BLaER1 treated with 17β-estradiol and CSF1 and Interleukin-3, amounts not matched to agents 10 nM and 100 nM (cell line): ENCODE results near the gene RABGAP1L.
"Not testable (repeated sequence)": the region's sequence is repeated elsewhere in the genome, so short reads cannot be mapped to it uniquely, and the experiment has no call there.

ENCODE experiments used
- H3K27ac ChIP-seq, 11 experiments: shearing (Covaris generic); formaldehyde crosslinking; 2 replicates each; pipeline ENCODE4 v1.8.1; 2022
- H3K27me3 ChIP-seq, 11 experiments: shearing (Covaris generic); formaldehyde crosslinking; 2 replicates each; pipeline ENCODE4 v1.8.1; 2022
- H3K36me3 ChIP-seq, 11 experiments: shearing (Covaris generic); formaldehyde crosslinking; 2 replicates each; pipeline ENCODE4 v1.8.1; 2022
- H3K4me1 ChIP-seq, 10 experiments: shearing (Covaris generic); formaldehyde crosslinking; 2 replicates each; pipeline ENCODE4 v1.8.1; 2022
- H3K4me2 ChIP-seq, 11 experiments: shearing (Covaris generic); formaldehyde crosslinking; 2 replicates each; pipeline ENCODE4 v1.8.1; 2022
- H3K4me3 ChIP-seq, 10 experiments: shearing (Covaris generic); formaldehyde crosslinking; 2 replicates each; pipeline ENCODE4 v1.8.1; 2022
- H3K9ac ChIP-seq, 11 experiments: shearing (Covaris generic); formaldehyde crosslinking; 2 replicates each; pipeline ENCODE4 v1.8.1; 2022
- H3K9me3 ChIP-seq, 11 experiments: shearing (Covaris generic); formaldehyde crosslinking; replicated peaks in 1 of 11; 2 replicates each; pipeline ENCODE4 v1.8.1; 2022
- H4K20me1 ChIP-seq, 11 experiments: shearing (Covaris generic); formaldehyde crosslinking; 2 replicates each; pipeline ENCODE4 v1.8.1; 2022
- Cebpa-rat ChIP-seq, 11 experiments: shearing (Covaris generic); IDR thresholded peaks; 2 replicates each; pipeline ENCODE4 v1.8.1; 2022

Gene RABGAP1L

GRCh38 chr1:174333437-174333836 lies 174.1 kb downstream of the RABGAP1L start:
- H3K27me3 ChIP-seq: no peaks in the 10 kb centered on the region
- no peaks in the 10 kb centered on the region for H4K20me1 ChIP-seq
- peaks cover 0 to 18% (median 3%) of the 10 kb centered on the region in 11 experiments; a peak in 13 of 22 replicates for H3K9me3 ChIP-seq
- H3K36me3 ChIP-seq: peaks cover 0 to 9% (median 0%) of the 10 kb centered on the region in 11 experiments; a peak in 1 of 22 replicates
- H3K9ac ChIP-seq: no peak overlapping the region
- no peak overlapping the region for H3K4me2 ChIP-seq
- no peak overlapping the region for H3K27ac ChIP-seq
- TF ChIP-seq Cebpa-rat (IDR thresholded peaks at IDR 0.05): no peak
- H3K4me3 ChIP-seq: no peak overlapping the region
- no peaks in the 10 kb centered on the region for H3K4me1 ChIP-seq

GRCh38 chr1:174337000-174337681 lies 177.8 kb downstream of the RABGAP1L start:
- peaks cover 0 to 7% (median 6%) of the 10 kb centered on the region in 11 experiments; a peak in 11 of 22 replicates for H3K9me3 ChIP-seq
- TF ChIP-seq Cebpa-rat (IDR thresholded peaks at IDR 0.05): no peak
- no peak overlapping the region for H3K9ac ChIP-seq
- H3K36me3 ChIP-seq: peaks cover 0 to 9% (median 0%) of the 10 kb centered on the region in 11 experiments; a peak in 1 of 22 replicates
- no peak overlapping the region for H3K4me3 ChIP-seq
- H4K20me1 ChIP-seq: no peaks in the 10 kb centered on the region
- H3K27me3 ChIP-seq: no peaks in the 10 kb centered on the region
- H3K4me2 ChIP-seq: no peak overlapping the region
- H3K27ac ChIP-seq: no peak overlapping the region
- H3K4me1 ChIP-seq: no peaks in the 10 kb centered on the region

- H3K9me3 ChIP-seq, H3K4me2 ChIP-seq, H3K4me3 ChIP-seq, H3K4me1 ChIP-seq, H3K27ac ChIP-seq, H3K9ac ChIP-seq, H3K27me3 ChIP-seq, H4K20me1 ChIP-seq, H3K36me3 ChIP-seq: not testable (repeated sequence)
Observed at GRCh38 chr1:174340404-174340803, 181.1 kb downstream of the RABGAP1L start.

- Histone ChIP-seq H3K27ac (no peak overlapping the region), H3K4me3 (no peak overlapping the region), H3K9ac (no peak overlapping the region), H3K9me3 (peaks cover 15 to 25% (median 18%) of the 10 kb centered on the region in 11 experiments), H3K27me3 (no peaks in the 10 kb centered on the region), H4K20me1 (no peaks in the 10 kb centered on the region), H3K36me3 (peaks cover 0 to 7% (median 0%) of the 10 kb centered on the region in 11 experiments; a peak in 3 of 22 replicates), H3K4me2 (no peak overlapping the region), H3K4me1 (no peaks in the 10 kb centered on the region)
- TF ChIP-seq Cebpa-rat (IDR thresholded peaks at IDR 0.05): no peak
Observed at GRCh38 chr1:174344162-174344561, 184.8 kb downstream of the RABGAP1L start.

- Histone ChIP-seq H3K4me3 (no peak overlapping the region), H3K4me2 (no peak overlapping the region), H3K27me3 (no peaks in the 10 kb centered on the region), H3K4me1 (no peaks in the 10 kb centered on the region), H3K9ac (no peak overlapping the region), H3K27ac (no peak overlapping the region), H3K36me3 (peaks cover 0 to 18% (median 0%) of the 10 kb centered on the region in 11 experiments; a peak in 5 of 22 replicates), H3K9me3 (peaks cover 7 to 23% (median 11%) of the 10 kb centered on the region in 11 experiments), H4K20me1 (no peaks in the 10 kb centered on the region)
- TF ChIP-seq Cebpa-rat (IDR thresholded peaks at IDR 0.05): no peak
Observed at GRCh38 chr1:174352117-174352516, 192.8 kb downstream of the RABGAP1L start.

GRCh38 chr1:174352883-174353608 lies 193.7 kb downstream of the RABGAP1L start:
- no peaks in the 10 kb centered on the region for H3K4me1 ChIP-seq
- no peak overlapping the region for H3K4me3 ChIP-seq
- no peak overlapping the region for H3K9ac ChIP-seq
- no peaks in the 10 kb centered on the region for H4K20me1 ChIP-seq
- peaks cover 0 to 15% (median 2%) of the 10 kb centered on the region in 11 experiments; a peak in 12 of 22 replicates for H3K9me3 ChIP-seq
- TF ChIP-seq Cebpa-rat (IDR thresholded peaks at IDR 0.05): no peak
- no peaks in the 10 kb centered on the region for H3K27me3 ChIP-seq
- H3K27ac ChIP-seq: no peak overlapping the region
- peaks cover 0 to 17% (median 0%) of the 10 kb centered on the region in 11 experiments; a peak in 3 of 22 replicates for H3K36me3 ChIP-seq
- H3K4me2 ChIP-seq: no peak overlapping the region

GRCh38 chr1:174358344-174358743 lies 199.0 kb downstream of the RABGAP1L start:
- no peak overlapping the region for H3K27ac ChIP-seq

GRCh38 chr1:174358786-174359453 lies 199.6 kb downstream of the RABGAP1L start:
- no peaks in the 10 kb centered on the region for H3K4me1 ChIP-seq

More at GRCh38 chr1:174358344-174358743, 199.0 kb downstream of the RABGAP1L start:
- no peak for TF ChIP-seq Cebpa-rat (IDR thresholded peaks at IDR 0.05)
- H3K4me1 ChIP-seq: no peaks in the 10 kb centered on the region
- no peaks in the 10 kb centered on the region for H3K27me3 ChIP-seq
- H3K9me3 ChIP-seq: peaks cover 0 to 15% (median 4%) of the 10 kb centered on the region in 11 experiments; a peak in 5 of 22 replicates
- no peak overlapping the region for H3K4me2 ChIP-seq
- H3K4me3 ChIP-seq: no peak overlapping the region
- H3K36me3 ChIP-seq: peaks cover 0 to 15% (median 0%) of the 10 kb centered on the region in 11 experiments; a peak in 3 of 22 replicates
- no peaks in the 10 kb centered on the region for H4K20me1 ChIP-seq
- no peak overlapping the region for H3K9ac ChIP-seq

GRCh38 chr1:174359454-174359805 lies 200.1 kb downstream of the RABGAP1L start:
- Histone ChIP-seq H3K27ac (no peak overlapping the region), H3K9me3 (peaks cover 0 to 22% (median 7%) of the 10 kb centered on the region in 11 experiments; a peak in 8 of 22 replicates)

More at GRCh38 chr1:174358786-174359453, 199.6 kb downstream of the RABGAP1L start:
- Histone ChIP-seq H4K20me1 (no peaks in the 10 kb centered on the region), H3K27me3 (no peaks in the 10 kb centered on the region), H3K9ac (no peak overlapping the region), H3K36me3 (peaks cover 0 to 12% (median 0%) of the 10 kb centered on the region in 11 experiments; a peak in 1 of 22 replicates), H3K27ac (no peak overlapping the region), H3K4me3 (no peak overlapping the region), H3K4me2 (no peak overlapping the region), H3K9me3 (peaks cover 0 to 20% (median 6%) of the 10 kb centered on the region in 11 experiments; a peak in 6 of 22 replicates)
- no peak for TF ChIP-seq Cebpa-rat (IDR thresholded peaks at IDR 0.05)

More at GRCh38 chr1:174359454-174359805, 200.1 kb downstream of the RABGAP1L start:
- Histone ChIP-seq H3K27me3 (no peaks in the 10 kb centered on the region), H3K9ac (no peak overlapping the region), H3K4me3 (no peak overlapping the region), H4K20me1 (no peaks in the 10 kb centered on the region), H3K4me1 (no peaks in the 10 kb centered on the region), H3K36me3 (peaks cover 0 to 12% (median 0%) of the 10 kb centered on the region in 11 experiments; a peak in 1 of 22 replicates), H3K4me2 (no peak overlapping the region)
- no peak for TF ChIP-seq Cebpa-rat (IDR thresholded peaks at IDR 0.05)
